Uterus (tissue), 2 donors: ENCODE data around the gene ABCA2.

Experiments
- POLR2A ChIP-seq, 2 donors: fragments of 450-650 bp; IDR thresholded peaks; one replicate each; pipeline ENCODE4 v1.6.1; 2016; ENCODE audit warnings: antibody characterized with exemption in 2 of 2, mild to moderate bottlenecking in 1 of 2, moderate library complexity in 1 of 2
- TF ChIP-seq, protein P1 (sequence below), 4 experiments: fragments of 200-600 bp in 2 of 4; fragments of 450-650 bp in 2 of 4; sonication (generic) in 2 of 4; IDR thresholded peaks; one replicate each; pipeline ENCODE4 v1.5.1; 2016 to 2019; ENCODE audit warnings: antibody characterized with exemption in 4 of 4, mild to moderate bottlenecking in 2 of 4, moderate library complexity in 1 of 4

DNA sequence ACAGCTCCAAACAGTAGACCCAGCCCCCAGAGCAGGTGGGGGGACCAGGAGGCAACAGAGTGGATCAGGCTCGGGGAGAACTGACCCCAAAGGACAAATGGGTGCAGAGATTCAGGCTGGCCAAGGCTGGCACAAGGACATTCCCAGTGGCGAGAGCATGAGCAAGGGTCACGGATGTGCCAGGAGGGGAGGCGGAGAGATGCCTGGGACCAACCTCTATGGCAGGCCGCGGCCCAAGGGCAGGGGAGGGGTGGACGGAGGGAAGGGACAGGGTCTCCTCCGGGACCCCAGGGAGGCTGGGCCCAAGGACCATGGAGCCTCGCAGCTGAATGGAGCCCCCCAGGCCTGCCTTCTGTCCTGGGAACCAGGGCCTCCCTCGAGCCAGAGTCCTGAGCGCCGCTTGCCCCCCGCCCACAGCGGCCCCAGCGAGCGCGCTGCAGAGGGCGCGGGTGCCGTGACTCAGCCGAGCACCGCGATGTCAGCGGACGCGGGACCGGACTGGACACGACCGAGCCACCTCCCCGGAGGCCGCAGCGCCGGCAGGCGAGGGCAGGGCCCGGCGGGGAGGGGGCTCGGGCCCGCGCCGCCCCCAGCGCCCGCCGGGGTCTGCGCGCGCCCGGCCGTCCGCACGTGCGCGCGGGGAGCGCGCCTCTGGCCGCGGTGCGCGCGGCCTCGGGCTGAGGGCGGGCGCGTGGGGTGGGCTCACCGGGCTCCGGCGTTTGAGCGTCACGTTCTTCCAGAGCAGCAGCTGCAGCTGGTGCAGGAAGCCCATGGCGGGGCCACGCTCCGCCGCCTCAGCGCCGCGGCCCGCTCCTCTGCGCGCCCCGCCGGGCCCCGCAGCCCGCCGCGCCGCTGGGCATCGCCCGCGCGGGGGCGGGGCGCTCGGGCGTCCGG is at the start of gene ABCA2:
- no peak for TF ChIP-seq POLR2A (IDR thresholded peaks at IDR 0.05)
- TF ChIP-seq, protein P1, sequence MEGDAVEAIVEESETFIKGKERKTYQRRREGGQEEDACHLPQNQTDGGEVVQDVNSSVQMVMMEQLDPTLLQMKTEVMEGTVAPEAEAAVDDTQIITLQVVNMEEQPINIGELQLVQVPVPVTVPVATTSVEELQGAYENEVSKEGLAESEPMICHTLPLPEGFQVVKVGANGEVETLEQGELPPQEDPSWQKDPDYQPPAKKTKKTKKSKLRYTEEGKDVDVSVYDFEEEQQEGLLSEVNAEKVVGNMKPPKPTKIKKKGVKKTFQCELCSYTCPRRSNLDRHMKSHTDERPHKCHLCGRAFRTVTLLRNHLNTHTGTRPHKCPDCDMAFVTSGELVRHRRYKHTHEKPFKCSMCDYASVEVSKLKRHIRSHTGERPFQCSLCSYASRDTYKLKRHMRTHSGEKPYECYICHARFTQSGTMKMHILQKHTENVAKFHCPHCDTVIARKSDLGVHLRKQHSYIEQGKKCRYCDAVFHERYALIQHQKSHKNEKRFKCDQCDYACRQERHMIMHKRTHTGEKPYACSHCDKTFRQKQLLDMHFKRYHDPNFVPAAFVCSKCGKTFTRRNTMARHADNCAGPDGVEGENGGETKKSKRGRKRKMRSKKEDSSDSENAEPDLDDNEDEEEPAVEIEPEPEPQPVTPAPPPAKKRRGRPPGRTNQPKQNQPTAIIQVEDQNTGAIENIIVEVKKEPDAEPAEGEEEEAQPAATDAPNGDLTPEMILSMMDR (IDR thresholded peaks at IDR 0.05) = no peak
